Naive thymus-derived CD4-positive, alpha-beta T cell (primary cell): ENCODE measurements around the gene MICAL3. TPM values are rescaled to one million over a fixed set of nuclear protein-coding genes. Genes with fewer than 3 reads are reported as not detected.
A peak's percentile ranks its signal among the peaks of the same experiment; 100 is the strongest.

Source experiments
- ATAC-seq: fragments of 150-1000 bp; cut with Tn5 transposase; 2 replicates; pipeline ENCODE4 v1.10.0; 2021; ENCODE audit warnings: mild to moderate bottlenecking, moderate library complexity
- CTCF ChIA-PET: fragments of 350-600 bp; sonication (Branson Sonifier 250); formaldehyde crosslinking; loops from one replicate; lab custom pipeline; 2021; ENCODE audit warnings: antibody characterized with exemption; lab: Charles Lee
- POLR2A ChIA-PET: fragments of 350-600 bp; sonication (Branson Sonifier 250); formaldehyde crosslinking; loops from one replicate; lab custom pipeline; 2021; ENCODE audit warnings: antibody characterized with exemption, inconsistent platforms; lab: Charles Lee
- DNase-seq, 9 donors: peaks; one replicate each; pipeline versions ENCODE4 v3.0.0 to v3.0.0-alpha.2; 2020 to 2022; ENCODE audit warnings: mixed read lengths in 1 of 9
- H3K27ac ChIP-seq: one replicate; pipeline ENCODE4 v1.7.0; 2013; ENCODE audit warnings: mild to moderate bottlenecking, low read depth, low read length, moderate library complexity
- H3K27me3 ChIP-seq, 2 donors: one replicate each; pipeline ENCODE4 v1.7.0; 2013; ENCODE audit warnings: low read length in 2 of 2, mild to moderate bottlenecking in 2 of 2, moderate library complexity in 2 of 2; ENCODE audit not compliant: control insufficient read depth in 2 of 2, insufficient read depth in 2 of 2
- H3K36me3 ChIP-seq, 3 experiments: 1 replicate in 2 of 3; 2 replicates in 1 of 3; pipeline ENCODE4 v1.7.0; 2013; ENCODE audit warnings: low read length in 3 of 3, mild to moderate bottlenecking in 3 of 3, moderate library complexity in 1 of 3; ENCODE audit not compliant: insufficient read depth in 3 of 3, control insufficient read depth in 2 of 3
- H3K4me1 ChIP-seq, 2 donors: one replicate each; pipeline ENCODE4 v1.7.0; 2013; ENCODE audit warnings: low read length in 2 of 2, mild to moderate bottlenecking in 2 of 2, moderate library complexity in 1 of 2; ENCODE audit not compliant: control insufficient read depth in 2 of 2, insufficient read depth in 2 of 2
- H3K4me3 ChIP-seq: 2 replicates; pipeline ENCODE4 v1.7.0; 2013; ENCODE audit warnings: mild to moderate bottlenecking, low read length
- H3K9me3 ChIP-seq, 3 experiments: 1 replicate in 2 of 3; 2 replicates in 1 of 3; pipeline ENCODE4 v1.7.0; 2013; ENCODE audit warnings: low read length in 3 of 3; ENCODE audit not compliant: control insufficient read depth in 2 of 3
- H3K27ac Mint-ChIP-seq, 9 donors: one replicate each; pipeline ENCODE4 v1.8.0; 2020 to 2022; ENCODE audit warnings: mixed read lengths in 9 of 9, mild to moderate bottlenecking in 8 of 9, moderate library complexity in 5 of 9, inconsistent platforms in 2 of 9
- H3K27me3 Mint-ChIP-seq, 5 donors: one replicate each; pipeline ENCODE4 v1.8.0; 2021 to 2022; ENCODE audit warnings: mixed read lengths in 5 of 5, mild to moderate bottlenecking in 1 of 5
- H3K36me3 Mint-ChIP-seq, 5 donors: one replicate each; pipeline ENCODE4 v1.8.0; 2020 to 2022; ENCODE audit warnings: mixed read lengths in 5 of 5, mild to moderate bottlenecking in 3 of 5, inconsistent platforms in 1 of 5
- H3K4me1 Mint-ChIP-seq, 7 donors: one replicate each; pipeline ENCODE4 v1.8.0; 2020 to 2022; ENCODE audit warnings: mixed read lengths in 7 of 7, mild to moderate bottlenecking in 3 of 7, inconsistent platforms in 1 of 7
- H3K4me3 Mint-ChIP-seq, 10 donors: one replicate each; pipeline ENCODE4 v1.8.0; 2020 to 2022; ENCODE audit warnings: mild to moderate bottlenecking in 10 of 10, mixed read lengths in 10 of 10, moderate library complexity in 6 of 10, inconsistent platforms in 2 of 10
- H3K9me3 Mint-ChIP-seq, 11 donors: one replicate each; pipeline ENCODE4 v1.8.0; 2020 to 2022; ENCODE audit warnings: mixed read lengths in 11 of 11, mild to moderate bottlenecking in 4 of 11, inconsistent platforms in 1 of 11, moderate library complexity in 1 of 11
- intact Hi-C, 2 donors: fragments of 100-400 bp; cut with micrococcal nuclease; formaldehyde crosslinking; loops; one replicate each; pipeline ENCODE4 v1.15.1; 2023
- polyA plus RNA-seq, 2 donors: library from polyadenylated mRNA; unstranded; fragments of 300-500 nt; fragmentation: Illumina TruSeq; gene quantifications; one replicate each; pipeline ENCODE4 v1.2.3, GENCODE V29; 2021
- total RNA-seq, 6 experiments: library from RNA in 5 of 6; stranded (reverse) in 5 of 6; gene quantifications; 1 replicate in 5 of 6; 2 replicates in 1 of 6; pipeline ENCODE4 v1.2.3 and lab custom pipeline; 2021 to 2026

MICAL3 gene
- total and polyA plus RNA-seq, 7 experiments from 2014 or later = 0.28 to 43.9 (median 11.4) TPM

DNA sequence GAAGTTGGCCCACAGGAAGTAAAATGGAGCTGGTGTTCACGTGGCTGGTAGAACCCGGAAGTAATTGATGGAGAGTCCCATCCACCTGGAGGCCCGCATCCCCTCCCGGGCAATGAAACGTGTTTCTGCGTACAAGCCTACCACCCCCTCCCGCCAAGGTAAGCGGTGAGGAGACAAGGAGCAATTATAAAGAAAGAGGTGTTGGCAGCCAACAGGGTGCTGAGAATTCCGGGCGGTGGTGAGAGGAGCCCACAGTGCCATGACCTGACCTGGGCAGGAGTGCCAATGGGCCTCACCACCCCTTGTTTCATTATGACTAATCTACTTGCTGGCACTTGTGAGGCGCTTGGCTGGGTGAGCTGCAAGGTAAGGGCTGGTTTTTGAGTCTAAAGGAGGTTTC is 166.3 kb downstream of the MICAL3 start:
- DNase-seq (no peak), ATAC-seq (no peak)
- Mint-ChIP-seq H3K36me3 (peaks cover 0 to 10% (median 0%) of the 10 kb centered on the region in 5 donors), H3K27me3 (no peaks in the 10 kb centered on the region), H3K9me3 (no peaks in the 10 kb centered on the region), H3K4me3 (no peak overlapping the region), H3K4me1 (peaks cover 0 to 3% (median 0%) of the 10 kb centered on the region in 7 donors), H3K27ac (no peak overlapping the region)
- Histone ChIP-seq H3K9me3 (no peaks in the 10 kb centered on the region), H3K36me3 (no peaks in the 10 kb centered on the region), H3K4me3 (no peak overlapping the region), H3K27ac (no peak overlapping the region), H3K4me1 (no peaks in the 10 kb centered on the region), H3K27me3 (no peaks in the 10 kb centered on the region)
- ChIA-PET POLR2A (no interaction called here), CTCF (no interaction called here)
- intact Hi-C loops = no loop called here

GRCh38 chr22:17855572-17856290 is 168.6 kb downstream of the MICAL3 start:
- no peaks in the 10 kb centered on the region for H3K4me1 Mint-ChIP-seq
- H3K4me3 Mint-ChIP-seq = no peak overlapping the region
- Histone ChIP-seq H3K27me3 (no peaks in the 10 kb centered on the region), H3K4me3 (no peak overlapping the region), H3K9me3 (no peaks in the 10 kb centered on the region), H3K27ac (no peak overlapping the region), H3K4me1 (no peaks in the 10 kb centered on the region), H3K36me3 (no peaks in the 10 kb centered on the region)
- no peaks in the 10 kb centered on the region for H3K27me3 Mint-ChIP-seq
- no peak overlapping the region for H3K27ac Mint-ChIP-seq
- intact Hi-C loops = no loop called here
- H3K9me3 Mint-ChIP-seq = no peaks in the 10 kb centered on the region
- DNase-seq (no peak), ATAC-seq (no peak)
- POLR2A ChIA-PET = no interaction called here
- CTCF ChIA-PET = no interaction called here
- H3K36me3 Mint-ChIP-seq = peaks cover 0 to 13% (median 0%) of the 10 kb centered on the region in 5 donors

DNA sequence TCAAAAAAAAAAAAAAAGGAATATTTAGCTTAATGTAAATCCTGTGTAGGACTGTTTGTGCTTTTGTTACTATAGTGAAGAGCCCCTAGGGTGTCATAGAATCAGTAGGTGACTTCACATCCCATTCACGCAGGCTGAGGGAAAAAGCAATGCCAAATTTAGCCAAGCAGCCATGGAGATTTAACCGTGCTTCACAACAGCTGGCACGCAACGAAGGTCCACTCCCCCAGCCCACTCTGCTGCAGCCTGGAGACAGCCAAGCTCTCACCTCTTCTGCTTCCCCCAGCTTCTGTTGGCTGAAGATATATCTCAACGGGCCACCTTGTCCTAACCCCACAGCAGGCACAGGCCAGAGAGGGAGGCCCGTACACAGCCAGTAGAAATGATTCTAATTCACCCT is 171.3 kb downstream of the MICAL3 start:
- no peak for ATAC-seq
- no peaks in the 10 kb centered on the region for H3K9me3 Mint-ChIP-seq
- H3K27me3 Mint-ChIP-seq = no peaks in the 10 kb centered on the region
- H3K36me3 Mint-ChIP-seq = peaks cover 0 to 13% (median 0%) of the 10 kb centered on the region in 5 donors
- no peak overlapping the region for H3K4me3 ChIP-seq
- no peaks in the 10 kb centered on the region for H3K4me1 Mint-ChIP-seq
- H3K36me3 ChIP-seq = no peaks in the 10 kb centered on the region
- intact Hi-C loops = no loop called here
- no peaks in the 10 kb centered on the region for H3K9me3 ChIP-seq
- ChIA-PET POLR2A (no interaction called here), CTCF (interaction anchor here (0.6 kb wide), 1 partner anchor 221 kb away, joined by 4 read pairs; no protein-coding TSS in a partner anchor)
- H3K4me3 Mint-ChIP-seq = no peak overlapping the region
- no peak overlapping the region for H3K27ac Mint-ChIP-seq
- DNase-seq = no peak
- H3K27ac ChIP-seq = no peak overlapping the region
- no peaks in the 10 kb centered on the region for H3K27me3 ChIP-seq
- H3K4me1 ChIP-seq = no peaks in the 10 kb centered on the region

DNA sequence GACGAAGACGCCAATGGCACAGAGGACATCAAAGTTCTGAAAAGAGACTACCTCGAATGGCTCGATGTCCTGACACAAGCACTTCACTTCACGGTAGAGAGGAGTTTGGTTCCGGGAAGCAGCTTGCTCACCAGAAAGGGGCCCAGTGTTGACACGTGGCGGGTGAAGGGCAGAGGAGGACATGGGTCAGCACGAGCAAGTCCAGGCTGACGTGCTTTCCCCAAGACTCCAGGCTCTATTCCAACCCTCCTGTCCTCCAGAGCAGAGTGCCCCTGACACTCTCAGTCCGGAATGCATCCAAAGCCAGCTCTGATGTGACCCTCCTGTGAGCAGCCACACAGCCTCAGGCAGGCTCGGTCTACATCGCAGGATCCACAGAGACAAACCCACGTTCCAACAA is 172.6 kb downstream of the MICAL3 start:
- intact Hi-C loops = no loop called here
- ChIA-PET CTCF (no interaction called here), POLR2A (no interaction called here)
- Histone ChIP-seq H3K9me3 (no peaks in the 10 kb centered on the region), H3K4me3 (no peak overlapping the region), H3K36me3 (no peaks in the 10 kb centered on the region), H3K27ac (no peak overlapping the region), H3K4me1 (no peaks in the 10 kb centered on the region), H3K27me3 (no peaks in the 10 kb centered on the region)
- H3K9me3 Mint-ChIP-seq = no peaks in the 10 kb centered on the region
- no peak overlapping the region for H3K27ac Mint-ChIP-seq
- no peak for DNase-seq
- no peak for ATAC-seq
- H3K36me3 Mint-ChIP-seq = peaks cover 0 to 13% (median 0%) of the 10 kb centered on the region in 5 donors
- no peaks in the 10 kb centered on the region for H3K27me3 Mint-ChIP-seq
- H3K4me1 Mint-ChIP-seq = no peaks in the 10 kb centered on the region
- no peak overlapping the region for H3K4me3 Mint-ChIP-seq

DNA sequence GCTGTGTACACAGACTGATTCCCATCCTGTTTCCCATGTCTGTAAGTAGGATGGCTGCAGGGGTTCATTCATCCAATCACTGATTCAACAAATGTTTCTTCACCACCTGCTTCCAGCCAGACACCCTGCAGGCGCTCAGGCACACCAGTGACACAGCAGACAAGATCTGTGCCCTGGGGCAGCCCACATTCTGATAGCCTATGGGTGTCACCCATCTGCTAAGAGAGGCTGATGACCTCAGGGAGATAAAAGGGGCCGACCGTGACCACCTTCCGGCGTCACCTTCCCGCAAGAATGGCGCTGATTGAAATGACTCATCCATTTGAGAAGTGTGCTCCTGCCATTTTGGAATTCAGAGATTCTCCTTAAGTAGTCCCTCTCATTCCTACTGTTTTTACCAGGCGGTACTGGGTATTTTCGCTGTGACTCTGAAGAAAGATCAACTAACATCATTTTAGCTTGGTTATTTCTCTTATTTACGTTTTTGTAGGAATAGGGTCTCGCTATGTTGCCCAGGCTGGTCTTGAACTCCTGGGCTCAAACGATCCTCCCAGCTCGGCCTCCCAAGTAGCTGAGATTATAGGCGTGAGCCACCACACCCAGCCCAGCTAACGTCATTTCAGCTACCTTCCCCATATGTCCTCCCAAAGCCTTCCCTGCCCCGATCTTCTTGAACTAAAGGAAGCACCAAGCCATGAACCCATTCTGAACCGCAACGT is 176.8 kb downstream of the MICAL3 start:
- Mint-ChIP-seq H3K27me3 (no peaks in the 10 kb centered on the region), H3K27ac (no peak overlapping the region), H3K4me3 (no peak overlapping the region), H3K9me3 (no peaks in the 10 kb centered on the region), H3K36me3 (peaks cover 0 to 6% (median 0%) of the 10 kb centered on the region in 5 donors), H3K4me1 (peaks cover 0 to 4% (median 2%) of the 10 kb centered on the region in 7 donors)
- Histone ChIP-seq H3K27ac (no peak overlapping the region), H3K4me1 (no peaks in the 10 kb centered on the region), H3K4me3 (no peak overlapping the region), H3K27me3 (no peaks in the 10 kb centered on the region), H3K9me3 (no peaks in the 10 kb centered on the region), H3K36me3 (no peaks in the 10 kb centered on the region)
- ChIA-PET POLR2A (no interaction called here), CTCF (no interaction called here)
- intact Hi-C loops = no loop called here
- ATAC-seq (peak; percentile 48), DNase-seq (no peak)

- H3K36me3 ChIP-seq = no peaks in the 10 kb centered on the region
- peak overlapping the region in 1 of 9 donors; percentile 29 for H3K27ac Mint-ChIP-seq
- H3K4me3 ChIP-seq = no peak overlapping the region
- H3K4me1 Mint-ChIP-seq = peaks cover 0 to 7% (median 4%) of the 10 kb centered on the region in 7 donors
- peaks cover 0 to 7% of the 10 kb centered on the region in 2 donors for H3K4me1 ChIP-seq
- ATAC-seq = no peak
- no peaks in the 10 kb centered on the region for H3K9me3 Mint-ChIP-seq
- ChIA-PET POLR2A (no interaction called here), CTCF (no interaction called here)
- intact Hi-C loops = no loop called here
- no peaks in the 10 kb centered on the region for H3K27me3 ChIP-seq
- no peak overlapping the region for H3K27ac ChIP-seq
- no peaks in the 10 kb centered on the region for H3K27me3 Mint-ChIP-seq
- H3K4me3 Mint-ChIP-seq = no peak overlapping the region
- no peaks in the 10 kb centered on the region for H3K9me3 ChIP-seq
- no peak for DNase-seq
- peaks cover 0 to 3% (median 0%) of the 10 kb centered on the region in 5 donors for H3K36me3 Mint-ChIP-seq
Observed at GRCh38 chr22:17846326-17846992, 177.9 kb downstream of the MICAL3 start.
